ENCODE data around the gene OPCML.

Gene OPCML

DNA sequence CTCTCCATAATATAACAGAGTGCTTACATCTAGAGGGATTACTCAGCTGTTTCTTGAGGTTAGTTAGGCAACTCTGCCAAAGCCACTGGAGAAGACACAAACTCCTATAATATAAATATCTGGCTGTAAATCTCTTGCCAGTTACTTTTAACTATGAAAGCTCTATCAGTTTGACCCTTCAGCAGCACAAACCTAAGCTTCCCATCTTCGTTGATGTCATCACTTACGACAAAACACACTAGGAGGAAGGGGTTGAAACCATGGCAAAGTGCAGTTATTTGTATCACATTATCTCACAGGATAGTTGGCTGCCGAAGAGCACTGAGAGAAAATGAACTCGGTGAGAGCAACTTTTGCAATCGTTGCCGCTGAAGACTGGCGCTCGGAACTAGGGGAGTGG, 922.1 kb downstream of the OPCML start:
- DNase-seq (ENCODE audit: insufficient read length, low spot score) (no peak), FAIRE-seq (no peak)

DNA sequence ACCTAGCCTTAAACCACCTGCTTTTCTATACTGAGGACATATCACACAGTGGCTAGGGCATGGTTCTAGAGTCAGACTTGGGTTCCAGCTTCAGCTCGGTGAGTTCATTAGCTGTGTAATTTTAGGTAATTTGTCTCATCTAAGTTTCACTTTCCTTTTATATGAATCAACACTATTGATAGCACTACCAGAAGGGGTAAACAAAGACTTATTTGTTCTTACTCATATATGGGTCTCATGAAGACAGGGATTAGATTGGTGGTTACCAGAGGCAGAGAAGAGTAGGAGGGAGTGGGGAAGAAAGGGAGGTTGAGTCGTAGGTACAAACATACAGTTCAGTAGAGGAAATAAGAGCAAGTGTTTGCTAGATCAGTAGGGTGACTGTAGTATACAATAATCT, 924.7 kb downstream of the OPCML start:
- no peak for DNase-seq (ENCODE audit: insufficient read length, low spot score)
- FAIRE-seq: no peak

DNA sequence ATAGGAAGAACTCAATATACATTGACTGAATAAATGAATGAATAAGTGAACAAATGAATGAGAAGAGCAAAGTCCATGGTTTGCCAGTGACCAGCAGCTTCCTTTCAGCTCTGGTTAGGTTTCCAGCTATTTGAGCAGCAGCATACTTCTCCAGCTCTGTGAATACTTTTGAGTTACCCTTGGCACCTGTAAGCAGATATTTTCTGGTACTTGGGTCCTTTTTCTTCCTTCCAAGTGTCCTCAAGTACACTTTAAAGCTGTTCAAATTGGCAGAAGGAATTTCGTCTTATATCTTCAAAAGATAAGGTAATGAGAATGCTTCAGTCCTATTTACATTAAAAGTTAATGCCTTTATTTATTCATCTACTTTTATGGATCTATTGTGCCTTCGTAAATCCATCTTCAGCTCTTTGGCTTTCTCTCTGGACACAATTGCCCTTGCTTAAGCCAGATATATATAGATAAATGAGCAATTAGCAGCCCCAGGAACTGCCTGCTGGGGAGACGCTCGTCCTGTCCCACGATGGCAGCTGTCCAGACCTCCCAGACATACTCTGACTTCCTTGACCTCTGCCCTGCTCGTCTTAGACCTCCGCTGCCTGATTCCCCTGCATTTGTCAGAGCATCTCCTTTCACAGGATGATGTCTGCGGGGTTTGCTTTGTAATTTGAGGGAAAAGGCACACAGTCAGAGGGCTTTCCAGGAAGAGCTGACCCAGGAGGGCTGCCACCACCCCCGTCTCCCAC, 926.3 kb downstream of the OPCML start:
- DNase-seq (ENCODE audit: insufficient read length, low spot score) (no peak), FAIRE-seq (no peak)

DNA sequence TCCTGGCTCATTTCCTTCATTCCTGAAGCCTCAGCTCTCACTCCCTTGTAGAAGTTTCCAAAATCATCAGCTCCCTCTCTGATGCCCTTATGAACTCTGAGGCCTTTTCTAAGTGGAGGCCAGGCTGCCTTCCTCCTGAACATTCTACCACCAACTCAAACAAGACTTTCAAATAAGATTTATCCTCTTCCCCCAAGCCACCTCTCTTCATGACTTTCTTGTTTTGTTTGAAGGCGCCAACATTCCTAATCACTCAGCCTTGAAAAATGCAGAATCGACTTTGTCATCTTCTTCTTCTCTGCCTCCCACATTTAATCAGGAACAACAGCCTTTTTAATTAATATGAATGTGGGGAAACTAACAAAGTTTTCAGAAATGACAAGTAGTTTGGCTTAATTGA, 927.9 kb downstream of the OPCML start:
- no peak for FAIRE-seq
- DNase-seq (ENCODE audit: insufficient read length, low spot score): no peak

DNA sequence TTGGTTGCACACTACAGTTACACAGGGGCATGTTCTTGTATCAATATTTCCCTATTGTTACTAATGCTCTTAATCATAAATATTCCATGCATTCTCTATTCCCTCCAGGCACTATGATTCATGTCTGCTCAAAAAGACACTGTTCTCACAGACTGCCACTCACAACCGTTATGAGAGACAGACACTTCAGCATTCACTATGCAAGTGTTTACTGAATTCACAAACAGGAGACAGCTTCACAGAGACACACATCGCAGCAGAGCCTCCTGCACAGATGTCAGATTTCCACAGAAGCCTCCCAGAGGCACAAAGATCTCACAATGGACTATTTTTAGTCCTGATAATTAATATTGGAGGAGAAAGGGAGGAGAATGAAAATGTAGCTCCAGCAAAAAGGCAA, 930.4 kb downstream of the OPCML start:
- DNase-seq (ENCODE audit: insufficient read length, low spot score): no peak
- no peak for FAIRE-seq

DNA sequence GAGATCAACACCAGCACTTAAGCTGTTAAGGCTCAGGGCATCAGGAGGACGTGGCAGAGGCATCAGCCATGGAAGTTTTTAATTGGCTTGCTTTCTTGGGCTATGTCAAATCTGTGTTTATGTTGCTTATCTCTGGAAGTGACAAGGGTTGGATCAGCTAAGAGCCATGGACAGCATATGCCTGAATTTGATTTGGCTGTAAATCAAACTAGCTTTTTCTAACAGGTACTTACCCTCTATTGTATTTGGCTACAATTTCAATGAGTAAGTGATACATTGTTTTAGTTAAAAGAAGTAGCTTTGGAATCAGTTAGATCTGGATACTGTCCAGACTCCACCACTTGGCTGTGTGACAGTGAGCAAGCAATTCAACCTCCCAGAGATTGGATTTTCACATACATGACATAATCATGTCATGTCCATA, 936.6 kb downstream of the OPCML start:
- DNase-seq (ENCODE audit: insufficient read length, low spot score) (no peak), FAIRE-seq (no peak)

DNA sequence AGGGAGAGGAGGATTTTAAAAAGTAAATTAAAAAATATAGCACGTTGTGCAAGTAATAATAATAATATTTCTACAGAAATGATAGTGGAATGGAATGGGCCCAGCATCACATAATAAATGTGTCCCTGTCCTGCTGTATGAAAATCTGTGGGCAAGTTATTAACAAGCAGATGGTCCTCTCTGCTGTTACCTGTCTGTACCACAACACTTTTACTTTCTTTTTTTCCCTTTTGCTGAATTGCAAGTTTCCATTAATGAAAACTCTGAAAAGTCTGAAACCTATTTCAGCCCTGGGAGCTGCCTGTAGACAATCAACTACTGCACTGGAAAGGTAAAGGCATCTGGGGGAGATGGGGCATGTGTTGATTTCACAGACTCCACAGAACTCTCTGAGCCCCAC, 937.1 kb downstream of the OPCML start:
- DNase-seq (ENCODE audit: insufficient read length, low spot score): no peak
- FAIRE-seq: no peak

DNA sequence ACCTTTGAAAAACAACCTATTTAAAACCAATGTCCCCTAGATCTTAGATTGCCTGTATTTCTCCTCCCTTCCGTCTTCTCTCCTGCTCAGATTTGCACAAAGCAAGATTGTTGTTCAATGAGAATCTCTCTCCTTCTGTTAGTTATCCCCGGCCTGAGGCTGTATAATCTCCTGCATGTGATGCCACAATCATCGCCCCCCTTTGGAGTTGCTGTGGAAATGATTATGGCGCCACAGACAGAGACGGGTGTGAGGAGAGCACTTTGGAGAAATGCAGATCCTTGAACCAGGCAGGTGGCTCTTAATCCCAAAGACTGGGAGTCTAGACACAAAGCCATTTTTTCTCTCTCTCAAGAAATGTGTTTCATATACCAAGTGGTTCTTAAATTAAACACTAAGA, 941.3 kb downstream of the OPCML start:
- no peak for DNase-seq (ENCODE audit: insufficient read length, low spot score)
- no peak for FAIRE-seq

DNA sequence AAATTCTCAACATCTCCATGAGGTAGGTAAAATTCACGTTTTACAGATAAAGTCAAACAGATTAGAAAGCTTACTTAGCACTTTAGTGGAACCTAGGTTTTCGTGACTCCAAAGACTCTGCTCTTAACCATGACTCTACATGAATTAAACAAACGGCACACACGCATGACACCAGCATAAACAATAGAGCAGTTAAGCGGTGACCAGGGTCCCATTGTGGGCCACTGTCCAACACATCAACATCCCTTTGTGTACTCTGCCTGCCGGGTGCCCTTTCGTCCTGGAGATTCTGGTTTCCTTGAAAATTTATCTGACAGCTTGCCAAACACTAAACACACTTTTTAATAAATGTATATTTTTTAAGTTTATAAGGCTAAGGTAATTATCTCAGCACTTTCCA, 941.7 kb downstream of the OPCML start:
- DNase-seq (ENCODE audit: insufficient read length, low spot score) (no peak), FAIRE-seq (no peak)

DNA sequence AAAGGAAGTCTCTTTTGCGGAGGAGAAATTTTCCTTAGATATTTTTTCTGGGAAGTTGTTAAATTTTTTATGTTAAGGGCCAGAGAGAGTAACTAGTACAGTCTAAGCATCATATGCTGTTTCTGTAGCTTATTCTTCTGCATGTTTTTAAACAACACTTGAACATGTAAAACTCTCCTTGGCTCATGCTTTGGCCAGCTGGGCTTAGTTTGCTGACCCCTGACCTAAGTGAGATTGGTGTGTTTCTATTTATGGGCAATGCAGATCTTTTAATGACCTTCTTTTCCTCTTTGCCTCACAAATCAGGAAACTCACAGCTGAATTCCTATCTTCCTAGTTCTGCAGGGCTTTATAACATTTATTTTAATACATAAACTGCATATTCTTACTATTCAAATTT, 942.5 kb downstream of the OPCML start:
- no peak for FAIRE-seq
- DNase-seq (ENCODE audit: insufficient read length, low spot score): no peak

DNA sequence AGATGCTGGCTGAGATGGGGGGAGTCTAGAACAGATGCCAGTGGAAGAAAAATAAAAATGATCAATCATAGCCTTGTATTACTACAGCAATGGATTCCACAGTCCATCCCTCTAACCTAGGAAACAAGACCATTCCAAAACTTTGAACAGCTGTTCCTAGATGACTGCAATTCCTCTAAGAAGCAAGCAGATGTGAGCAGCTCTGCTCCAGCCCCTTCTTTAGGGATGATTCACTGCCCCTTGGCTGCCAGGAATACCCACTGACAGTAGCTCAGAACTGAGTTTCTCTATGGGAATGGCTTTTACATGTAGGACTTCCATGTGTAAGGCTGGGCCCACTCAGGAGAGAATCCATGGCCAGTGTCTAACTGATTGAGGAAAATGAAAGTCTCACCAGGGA, 943.9 kb downstream of the OPCML start:
- no peak for DNase-seq (ENCODE audit: insufficient read length, low spot score)
- FAIRE-seq: no peak

DNA sequence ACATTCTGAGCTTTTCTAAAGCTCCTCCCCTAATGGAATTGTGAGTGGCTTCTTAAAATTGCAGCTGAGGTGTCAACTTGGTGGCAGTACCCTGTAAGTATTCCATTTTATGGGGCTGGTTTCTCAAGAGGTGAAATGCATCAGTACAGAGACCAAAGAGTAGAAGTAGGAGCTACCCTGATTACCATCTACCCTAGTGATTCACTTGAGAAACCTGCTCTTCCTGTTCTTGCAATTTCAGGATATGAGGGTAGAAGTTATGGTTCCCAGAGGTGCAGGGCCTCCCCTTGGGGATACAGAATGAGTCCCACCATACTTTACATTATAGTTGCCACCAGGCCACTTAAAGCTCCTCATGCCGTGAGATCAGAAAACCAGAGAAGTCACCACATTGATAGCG, 944.6 kb downstream of the OPCML start:
- FAIRE-seq: no peak

DNA sequence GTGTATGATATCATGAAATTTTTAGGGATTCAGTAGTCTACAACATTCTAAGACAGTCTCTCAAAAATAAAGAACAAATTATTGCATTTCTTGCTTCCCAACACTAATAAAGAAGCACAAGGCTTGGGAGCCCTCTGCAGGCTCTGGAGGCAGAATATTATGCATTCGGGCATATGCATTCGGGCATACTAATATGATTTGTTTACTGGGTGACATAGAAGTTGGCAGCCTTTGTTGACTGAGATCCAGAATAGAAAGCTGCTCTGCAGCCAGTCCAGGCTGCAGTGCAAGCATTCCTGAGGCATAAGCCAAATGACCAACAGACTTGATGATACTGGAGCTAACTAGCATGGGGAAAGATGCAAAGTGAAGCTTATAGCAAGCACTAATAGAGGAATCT, 945.5 kb downstream of the OPCML start:
- FAIRE-seq (no peak), DNase-seq (ENCODE audit: insufficient read length, low spot score) (no peak)

More for the DNA sequence above, 944.6 kb downstream of the OPCML start:
- DNase-seq (ENCODE audit: insufficient read length, low spot score): no peak

DNA sequence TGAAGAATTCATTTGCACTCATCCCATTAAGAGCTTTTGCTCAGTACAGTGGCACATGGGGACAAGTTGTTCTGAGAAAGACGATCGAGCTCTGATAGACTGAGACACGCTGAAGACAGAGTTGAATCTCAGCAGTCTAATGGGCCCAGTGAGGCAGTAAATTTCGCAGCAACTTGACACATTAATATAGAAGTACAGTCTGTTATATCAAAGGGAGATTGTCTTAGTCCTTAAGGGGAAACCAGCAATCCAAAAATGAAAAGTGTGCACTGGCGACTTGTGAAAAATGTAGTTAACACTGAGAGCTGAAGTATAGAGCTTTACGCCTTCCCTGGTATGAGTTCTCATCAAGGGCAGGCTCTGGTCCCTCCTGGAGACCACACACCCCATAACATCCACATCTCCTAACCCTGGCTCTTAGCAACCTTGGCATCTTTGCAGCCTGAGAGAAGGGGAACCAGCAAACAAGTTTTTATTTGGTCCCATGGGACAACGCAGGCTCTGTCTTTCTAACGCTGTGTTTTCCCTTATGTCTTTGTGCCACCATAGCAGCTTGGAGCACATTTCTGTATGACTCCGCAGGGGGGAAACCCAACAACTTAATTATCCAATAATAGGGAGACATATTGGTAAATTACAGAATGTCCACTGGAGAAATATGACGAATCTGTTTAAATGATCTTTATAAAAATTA, 952.5 kb downstream of the OPCML start:
- DNase-seq (ENCODE audit: insufficient read length, low spot score) (no peak), FAIRE-seq (no peak)

DNA sequence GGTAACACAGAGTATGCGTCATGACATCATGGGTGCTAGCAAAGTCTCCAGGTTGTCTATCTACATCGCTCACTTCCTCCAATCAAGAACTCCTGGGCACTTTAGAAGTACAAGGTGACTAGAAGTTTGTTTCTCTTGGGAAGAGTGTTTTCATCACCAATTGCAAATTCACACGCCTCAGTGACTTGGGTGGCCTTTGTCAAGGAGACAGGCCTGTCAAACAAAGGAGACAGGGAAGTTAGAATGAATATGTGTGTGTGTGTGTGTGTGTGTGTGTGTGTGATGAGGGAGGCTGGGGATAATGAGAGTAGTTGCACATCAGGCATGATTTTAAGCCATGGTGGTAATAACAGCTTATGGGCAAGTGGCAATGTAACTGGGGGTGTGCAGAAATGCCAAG, 953.2 kb downstream of the OPCML start:
- no peak for FAIRE-seq
- no peak for DNase-seq (ENCODE audit: insufficient read length, low spot score)

DNA sequence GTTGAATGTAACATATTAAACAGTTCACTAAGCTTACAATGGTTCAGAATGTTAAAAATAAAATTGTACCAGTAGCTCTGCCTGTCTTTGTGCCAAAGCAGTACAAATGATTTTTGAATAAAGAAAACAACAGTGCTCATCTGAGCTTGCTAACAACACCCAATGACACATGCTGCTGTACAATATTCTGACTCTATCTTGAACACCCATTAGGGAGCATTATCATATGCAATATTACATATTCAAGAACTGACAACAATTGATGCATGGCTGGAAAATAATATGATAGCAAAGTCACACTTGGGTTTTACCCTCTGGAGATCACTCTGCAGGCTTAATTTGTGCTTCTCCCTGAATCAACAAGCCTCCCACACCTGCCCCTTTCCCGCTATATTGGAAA, 953.7 kb downstream of the OPCML start:
- DNase-seq (ENCODE audit: insufficient read length, low spot score): no peak
- FAIRE-seq: no peak

DNA sequence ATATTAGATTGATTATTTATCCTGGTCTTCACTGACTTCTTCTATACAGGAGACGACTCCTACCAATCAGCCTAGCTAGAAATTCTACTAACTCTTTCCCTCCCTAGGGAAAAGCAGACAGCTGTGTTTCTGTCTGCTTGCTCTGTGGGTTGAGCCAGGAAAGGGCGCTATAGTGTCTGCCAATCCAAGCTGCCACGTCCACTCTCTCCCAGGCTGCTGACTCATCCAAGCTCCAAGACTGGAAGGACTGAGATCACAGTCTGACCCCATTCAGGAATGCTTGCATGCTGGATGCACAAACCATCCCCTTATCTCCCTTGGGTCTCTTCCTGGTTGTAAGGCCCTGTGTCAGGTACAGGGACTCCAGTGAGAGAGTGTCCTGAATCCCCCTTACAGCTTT, 955.6 kb downstream of the OPCML start:
- no peak for DNase-seq (ENCODE audit: insufficient read length, low spot score)
- no peak for FAIRE-seq

DNA sequence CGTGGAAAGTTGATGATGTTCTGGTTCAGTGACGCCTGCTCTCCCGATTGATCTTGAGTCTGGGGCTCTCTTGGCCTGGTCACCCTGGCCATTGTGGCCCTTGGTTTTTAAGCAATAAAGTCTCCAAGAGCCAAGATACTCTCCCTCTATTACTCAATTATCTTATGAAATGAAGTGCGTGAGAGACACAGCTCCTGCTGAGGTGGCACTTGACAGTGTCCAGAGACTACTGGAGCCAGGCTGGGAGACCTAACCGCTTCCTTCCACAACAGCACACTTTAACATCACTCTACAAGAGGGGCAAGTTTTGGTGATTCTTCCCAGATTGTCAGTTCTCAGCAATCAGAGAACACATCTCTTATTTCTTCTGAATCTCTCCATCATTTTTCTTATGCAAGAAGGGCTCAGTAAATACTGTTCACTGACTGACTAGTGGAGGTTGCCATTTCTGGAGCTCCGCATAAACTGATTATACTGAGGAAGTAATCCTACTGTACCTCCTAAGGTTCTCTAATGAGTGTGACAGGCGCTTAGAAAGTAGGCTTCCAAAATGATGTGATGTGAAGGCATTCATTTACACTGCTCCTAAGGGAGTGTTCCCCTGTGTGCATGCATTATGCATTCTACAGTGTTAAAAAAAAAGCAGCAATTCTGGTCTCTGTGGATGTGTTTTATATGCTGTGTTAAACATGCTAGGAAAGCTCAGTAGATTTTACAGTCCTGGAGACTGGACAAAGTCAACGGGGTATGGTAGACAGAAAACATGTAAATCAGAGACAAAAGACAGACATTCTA, 968.0 kb downstream of the OPCML start:
- FAIRE-seq (no peak), DNase-seq (ENCODE audit: insufficient read length, low spot score) (no peak)

DNA sequence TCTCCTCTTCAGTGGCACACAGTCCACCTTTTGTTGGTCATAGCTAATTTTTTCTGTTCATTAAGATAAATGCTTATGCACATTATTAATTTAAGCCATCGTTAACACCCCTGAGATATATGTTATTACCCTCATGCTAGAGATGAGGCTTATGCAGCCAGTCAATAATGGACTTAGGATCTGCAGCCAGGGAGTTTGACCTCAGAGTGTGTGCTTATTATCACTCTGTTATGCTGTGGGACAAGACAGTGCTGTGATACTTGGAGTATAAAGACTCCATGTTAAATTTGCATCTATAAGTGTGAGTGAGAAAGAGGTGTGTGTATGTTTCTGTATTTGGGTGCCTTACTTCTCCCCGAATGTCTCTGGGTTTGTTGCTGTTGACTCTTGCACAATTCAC, 969.3 kb downstream of the OPCML start:
- no peak for DNase-seq (ENCODE audit: insufficient read length, low spot score)
- FAIRE-seq: no peak

DNA sequence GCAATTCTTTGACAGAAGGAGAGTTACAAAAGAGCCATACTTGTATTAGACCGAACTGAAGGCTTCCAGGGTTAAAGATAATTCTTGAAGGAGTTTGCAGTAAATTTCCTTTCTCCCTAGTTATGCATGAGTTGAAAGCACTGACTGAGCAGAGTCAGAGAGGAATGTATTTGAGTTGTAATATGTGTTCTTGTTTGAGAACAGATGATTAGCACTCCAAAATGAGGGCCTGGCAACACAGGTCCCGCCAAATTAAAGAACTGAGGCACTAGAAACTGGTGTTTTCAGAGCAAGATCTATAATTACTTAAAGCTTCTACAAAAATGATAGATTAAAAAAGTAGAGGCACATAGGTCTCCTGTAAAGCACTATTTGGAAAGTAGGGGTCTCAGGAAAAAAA, 970.4 kb downstream of the OPCML start:
- DNase-seq (ENCODE audit: insufficient read length, low spot score): no peak

DNA sequence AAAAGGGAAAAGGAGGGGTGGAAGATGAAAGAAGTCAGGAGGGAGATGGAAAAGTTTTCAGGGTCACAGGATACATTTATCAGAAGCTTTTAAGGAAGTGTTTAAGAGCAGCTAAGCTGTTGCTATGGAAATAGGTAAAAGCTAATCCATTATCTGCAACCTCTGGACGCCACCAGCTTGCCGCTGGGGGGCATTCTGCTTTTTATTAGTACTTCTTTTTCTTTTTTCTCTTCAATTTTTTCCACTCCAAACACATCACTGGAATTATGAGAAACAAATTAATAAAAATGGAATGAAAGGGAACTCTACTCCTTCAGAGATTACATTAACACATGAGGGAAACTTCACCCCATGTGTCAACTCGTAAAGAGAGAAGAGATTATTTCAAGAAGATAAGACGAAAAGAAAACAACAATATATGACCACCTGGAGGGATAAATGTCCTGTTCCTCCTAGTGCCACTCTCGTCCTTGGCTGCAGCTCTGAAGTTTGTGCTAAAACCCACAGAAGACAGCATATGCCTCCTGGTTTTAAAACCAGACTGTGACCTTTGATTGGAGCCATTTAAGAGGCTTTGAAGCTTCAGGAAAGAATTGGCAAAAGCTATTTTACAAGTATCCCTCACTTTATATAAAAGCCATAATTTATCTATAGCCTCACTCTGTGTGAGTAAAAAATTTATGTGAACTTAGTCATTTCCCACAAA, 972.8 kb downstream of the OPCML start:
- FAIRE-seq (no peak), DNase-seq (ENCODE audit: insufficient read length, low spot score) (no peak)

More for the DNA sequence above, 970.4 kb downstream of the OPCML start:
- FAIRE-seq: no peak

Data from GM19239 (cell line).